Upper lobe of left lung (tissue), 4 donors: ENCODE measurements around the gene USH1C.

Source experiments
- EP300 ChIP-seq, 4 donors: sonication (generic); formaldehyde crosslinking; IDR thresholded peaks; one replicate each; pipeline ENCODE4 v1.5.1; 2017; ENCODE audit warnings: antibody characterized with exemption in 4 of 4, control low read depth in 2 of 4
- TF ChIP-seq, protein P1 (sequence below), 6 experiments: fragments of 450-650 bp in 4 of 6; fragments of 200-600 bp in 2 of 6; sonication (generic) in 2 of 6; IDR thresholded peaks; one replicate each; pipeline ENCODE4 v1.5.1; 2016 to 2019; ENCODE audit warnings: antibody characterized with exemption in 6 of 6

DNA sequence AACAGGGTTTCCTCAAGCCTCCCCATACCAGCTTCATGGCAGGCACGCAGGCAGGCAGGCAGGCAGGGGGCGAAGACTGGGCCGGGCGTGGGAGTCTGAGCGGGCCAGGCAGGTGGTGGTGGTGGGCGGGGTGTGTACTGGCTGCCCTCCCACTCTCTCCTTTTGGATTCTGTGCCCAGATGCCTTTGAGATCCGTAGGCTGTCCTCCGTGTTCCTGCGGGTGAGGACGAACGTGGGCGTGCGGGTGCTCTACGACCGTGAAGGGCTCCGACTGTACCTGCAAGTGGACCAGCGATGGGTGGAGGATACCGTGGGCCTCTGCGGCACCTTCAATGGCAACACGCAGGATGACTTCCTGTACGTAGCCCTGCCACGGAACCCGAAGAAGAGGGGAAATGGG lies 25.8 kb upstream of the USH1C start:
- TF ChIP-seq, protein P1, sequence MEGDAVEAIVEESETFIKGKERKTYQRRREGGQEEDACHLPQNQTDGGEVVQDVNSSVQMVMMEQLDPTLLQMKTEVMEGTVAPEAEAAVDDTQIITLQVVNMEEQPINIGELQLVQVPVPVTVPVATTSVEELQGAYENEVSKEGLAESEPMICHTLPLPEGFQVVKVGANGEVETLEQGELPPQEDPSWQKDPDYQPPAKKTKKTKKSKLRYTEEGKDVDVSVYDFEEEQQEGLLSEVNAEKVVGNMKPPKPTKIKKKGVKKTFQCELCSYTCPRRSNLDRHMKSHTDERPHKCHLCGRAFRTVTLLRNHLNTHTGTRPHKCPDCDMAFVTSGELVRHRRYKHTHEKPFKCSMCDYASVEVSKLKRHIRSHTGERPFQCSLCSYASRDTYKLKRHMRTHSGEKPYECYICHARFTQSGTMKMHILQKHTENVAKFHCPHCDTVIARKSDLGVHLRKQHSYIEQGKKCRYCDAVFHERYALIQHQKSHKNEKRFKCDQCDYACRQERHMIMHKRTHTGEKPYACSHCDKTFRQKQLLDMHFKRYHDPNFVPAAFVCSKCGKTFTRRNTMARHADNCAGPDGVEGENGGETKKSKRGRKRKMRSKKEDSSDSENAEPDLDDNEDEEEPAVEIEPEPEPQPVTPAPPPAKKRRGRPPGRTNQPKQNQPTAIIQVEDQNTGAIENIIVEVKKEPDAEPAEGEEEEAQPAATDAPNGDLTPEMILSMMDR (IDR thresholded peaks at IDR 0.05): no peak
- TF ChIP-seq EP300 (IDR thresholded peaks at IDR 0.05): no peak
